GM23338 (cell line): ENCODE data around the gene KYAT1. TPM values are rescaled to one million over a fixed set of nuclear protein-coding genes. Genes with fewer than 3 reads are reported as not detected.
A peak's percentile ranks its signal among the peaks of the same experiment; 100 is the strongest.

Source experiments
- ATAC-seq: fragments of 200-7000 bp; cut with Tn5 transposase; 3 replicates; pipeline ENCODE4 v1.9.1; 2020
- DNase-seq: peaks from one replicate; pipeline ENCODE4 v3.0.0-alpha.2; 2015; ENCODE audit warnings: low spot score
- H2AFZ ChIP-seq: fragments of 200-600 bp; sonication (generic); 2 replicates; pipeline ENCODE4 v1.8.0; 2016; ENCODE audit warnings: antibody characterized with exemption, mild to moderate bottlenecking, moderate library complexity
- H3F3A ChIP-seq: fragments of 200-600 bp; sonication (generic); replicated peaks from 2 replicates; pipeline ENCODE4 v1.8.0; 2017; ENCODE audit warnings: antibody characterized with exemption, mixed run types, low read depth
- H3K27ac ChIP-seq: fragments of 200-600 bp; sonication (generic); 2 replicates; pipeline ENCODE4 v1.6.1; 2016; ENCODE audit warnings: low read depth
- H3K27me3 ChIP-seq: fragments of 200-600 bp; sonication (generic); 2 replicates; pipeline ENCODE4 v1.8.0; 2016; ENCODE audit warnings: mild to moderate bottlenecking, mixed run types, moderate library complexity; ENCODE audit not compliant: insufficient read depth
- H3K36me3 ChIP-seq: fragments of 200-600 bp; sonication (generic); 2 replicates; pipeline ENCODE4 v1.8.0; 2016; ENCODE audit warnings: mild to moderate bottlenecking; ENCODE audit not compliant: insufficient read depth
- H3K4me1 ChIP-seq: fragments of 200-600 bp; sonication (generic); 2 replicates; pipeline ENCODE4 v1.8.0; 2016; ENCODE audit warnings: mild to moderate bottlenecking, moderate library complexity; ENCODE audit not compliant: insufficient read depth
- H3K4me2 ChIP-seq: fragments of 200-600 bp; sonication (generic); 2 replicates; pipeline ENCODE4 v1.7.1; 2017; ENCODE audit warnings: mixed run types
- H3K4me3 ChIP-seq: fragments of 200-600 bp; sonication (generic); 2 replicates; pipeline ENCODE4 v1.6.1; 2016; ENCODE audit warnings: mixed run types
- H3K79me2 ChIP-seq: fragments of 200-600 bp; sonication (generic); replicated peaks from 2 replicates; pipeline ENCODE4 v1.8.0; 2017; ENCODE audit warnings: mild to moderate bottlenecking; ENCODE audit not compliant: insufficient read depth
- H3K9me2 ChIP-seq: fragments of 200-600 bp; sonication (generic); 2 replicates; pipeline ENCODE4 v1.8.0; 2017; ENCODE audit not compliant: insufficient read depth
- H4K20me1 ChIP-seq: fragments of 200-600 bp; sonication (generic); replicated peaks from 2 replicates; pipeline ENCODE4 v1.8.0; 2017; ENCODE audit warnings: mild to moderate bottlenecking; ENCODE audit not compliant: insufficient read depth
- H3K27ac Mint-ChIP-seq: 2 replicates; pipeline ENCODE4 v1.8.0; 2020; ENCODE audit warnings: inconsistent platforms, mild to moderate bottlenecking, moderate library complexity, mixed read lengths
- H3K27me3 Mint-ChIP-seq: 3 replicates; pipeline ENCODE4 v1.8.0; 2022; ENCODE audit warnings: low read depth, mild to moderate bottlenecking, moderate library complexity, mixed read lengths, inconsistent platforms; ENCODE audit not compliant: insufficient read depth, poor library complexity
- H3K36me3 Mint-ChIP-seq: 3 replicates; pipeline ENCODE4 v1.8.0; 2021; ENCODE audit warnings: low read depth, mild to moderate bottlenecking, inconsistent platforms, moderate library complexity, mixed read lengths
- H3K4me1 Mint-ChIP-seq: 3 replicates; pipeline ENCODE4 v1.8.0; 2020; ENCODE audit warnings: mild to moderate bottlenecking, inconsistent platforms, mixed read lengths
- H3K4me3 Mint-ChIP-seq: 3 replicates; pipeline ENCODE4 v1.8.0; 2021; ENCODE audit warnings: moderate library complexity, mild to moderate bottlenecking, inconsistent platforms, mixed read lengths
- H3K9me3 Mint-ChIP-seq: 3 replicates; pipeline ENCODE4 v1.8.0; 2020; ENCODE audit warnings: moderate library complexity, mild to moderate bottlenecking, inconsistent platforms, mixed read lengths
- CREB1 ChIP-seq: fragments of 250-450 bp; sonication (Bioruptor Pico); IDR thresholded peaks from 2 replicates; pipeline ENCODE4 v1.5.0; 2020; ENCODE audit warnings: low read depth, mild to moderate bottlenecking, moderate library complexity
- EZH2 ChIP-seq: fragments of 200-600 bp; sonication (generic); IDR thresholded peaks from one replicate; pipeline ENCODE4 v1.8.0; 2017; ENCODE audit warnings: antibody characterized with exemption, mild to moderate bottlenecking, low read depth; ENCODE audit not compliant: unreplicated experiment
- EZH2phosphoT487 ChIP-seq: fragments of 200-600 bp; sonication (generic); IDR thresholded peaks from one replicate; pipeline ENCODE4 v1.8.1; 2018; ENCODE audit warnings: antibody characterized with exemption; ENCODE audit not compliant: unreplicated experiment
- NANOG ChIP-seq: IDR thresholded peaks from 2 replicates; pipeline ENCODE4 v1.6.1; 2016; ENCODE audit warnings: antibody characterized with exemption, borderline replicate concordance
- POLR2AphosphoS5 ChIP-seq: IDR thresholded peaks from 2 replicates; pipeline ENCODE4 v1.6.1; 2016; ENCODE audit warnings: antibody characterized with exemption, low read depth
- ZNF114 ChIP-seq: fragments of 250-450 bp; sonication (Bioruptor Pico); IDR thresholded peaks from 2 replicates; pipeline ENCODE4 v1.5.0; 2020; ENCODE audit warnings: mild to moderate bottlenecking, moderate library complexity
- ZNF331 ChIP-seq: fragments of 250-450 bp; sonication (Bioruptor Pico); IDR thresholded peaks from 2 replicates; pipeline ENCODE4 v1.5.0; 2020; ENCODE audit warnings: low read depth, mild to moderate bottlenecking, moderate library complexity
- polyA plus RNA-seq: library from polyadenylated mRNA; unstranded; fragments of >200 nt; fragmentation: Nextera tagmentation; extraction: Ambion mirVana; gene quantifications from 2 replicates; pipeline ENCODE4 v1.2.1, GENCODE V29; 2016
- total RNA-seq: library from RNA; depleted of rRNA; stranded (reverse); fragments of >200 nt; shearing (Covaris generic); gene quantifications from 2 replicates; pipeline ENCODE4 v1.2.3, GENCODE V29; 2014
- TF ChIP-seq, protein P1 (sequence below): fragments of 250-450 bp; sonication (Bioruptor Pico); IDR thresholded peaks from 2 replicates; pipeline ENCODE4 v1.5.0; 2020; ENCODE audit warnings: mild to moderate bottlenecking, moderate library complexity
- TF ChIP-seq, protein P2 (sequence below), 2 experiments: fragments of 200-600 bp in 1 of 2; sonication (generic) in 1 of 2; conservative IDR thresholded peaks; 2 replicates each; pipeline versions ENCODE4 v1.5.1 to v1.6.1; 2016 to 2017; ENCODE audit warnings: antibody characterized with exemption in 2 of 2, low read depth in 2 of 2, mild to moderate bottlenecking in 2 of 2, moderate library complexity in 1 of 2
- TF ChIP-seq, protein P3 (sequence below): IDR thresholded peaks from one replicate; pipeline ENCODE4 v1.6.1; 2018; ENCODE audit warnings: antibody characterized with exemption; ENCODE audit not compliant: unreplicated experiment
- TF ChIP-seq, protein P4 (sequence below): IDR thresholded peaks from 2 replicates; pipeline ENCODE4 v1.6.1; 2016; ENCODE audit warnings: antibody characterized with exemption

The KYAT1 gene
- total and polyA plus RNA-seq, 2 experiments from 2014 or later: 26.1 to 34.0 TPM

DNA sequence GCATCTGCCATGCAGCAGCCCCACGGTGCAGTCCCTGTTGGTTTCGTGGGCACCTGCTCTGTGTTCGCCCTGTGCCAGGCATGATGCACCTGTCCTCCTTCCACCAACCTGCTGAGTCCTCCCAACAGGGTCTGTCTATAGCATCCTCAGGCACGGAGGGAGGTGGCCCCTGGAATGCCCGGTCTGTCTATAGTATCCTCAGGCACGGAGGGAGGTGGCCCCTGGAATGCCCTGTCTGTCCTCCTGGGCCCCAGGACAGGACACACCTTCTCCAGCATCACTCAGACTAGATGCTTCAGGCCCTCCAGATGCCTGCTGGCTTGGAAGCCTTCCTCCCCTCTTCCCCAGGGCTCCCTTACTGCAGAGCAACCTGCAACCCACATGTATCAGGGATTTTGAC, 29.2 kb upstream of the KYAT1 start:
- Histone ChIP-seq H4K20me1 (peaks cover 16% of the 10 kb centered on the region; the same call in 1 of the 2 replicates), H3K36me3 (peaks cover 5% of the 10 kb centered on the region; the same call in 1 of the 2 replicates), H3K4me1 (peaks cover 13% of the 10 kb centered on the region), H3F3A (no peaks in the 10 kb centered on the region), H3K4me2 (peak overlapping the region; percentile 64; the same call in 1 of the 2 replicates), H3K79me2 (peaks cover 31% of the 10 kb centered on the region), H3K27me3 (no peaks in the 10 kb centered on the region), H3K4me3 (no peak overlapping the region), H3K27ac (peak overlapping the region; percentile 94; the same call in 1 of the 2 replicates), H3K9me2 (no peaks in the 10 kb centered on the region), H2AFZ (no peak overlapping the region)
- Mint-ChIP-seq H3K4me3 (no peak overlapping the region), H3K4me1 (peaks cover 32% of the 10 kb centered on the region), H3K27me3 (peaks cover 6% of the 10 kb centered on the region), H3K36me3 (peaks cover 67% of the 10 kb centered on the region), H3K9me3 (no peaks in the 10 kb centered on the region), H3K27ac (0 out of 2 replicates have a peak overlapping the region, but pooled peaks have one; percentile 95)
- DNase-seq (no peak), ATAC-seq (no peak)
- no peak for TF ChIP-seq CREB1 (CRISPR knock-in tag)
- TF ChIP-seq NANOG: no peak
- no peak for TF ChIP-seq ZNF114 (CRISPR knock-in tag)
- no peak for TF ChIP-seq ZNF331 (CRISPR knock-in tag)
- no peak for TF ChIP-seq POLR2AphosphoS5
- TF ChIP-seq, protein P1, sequence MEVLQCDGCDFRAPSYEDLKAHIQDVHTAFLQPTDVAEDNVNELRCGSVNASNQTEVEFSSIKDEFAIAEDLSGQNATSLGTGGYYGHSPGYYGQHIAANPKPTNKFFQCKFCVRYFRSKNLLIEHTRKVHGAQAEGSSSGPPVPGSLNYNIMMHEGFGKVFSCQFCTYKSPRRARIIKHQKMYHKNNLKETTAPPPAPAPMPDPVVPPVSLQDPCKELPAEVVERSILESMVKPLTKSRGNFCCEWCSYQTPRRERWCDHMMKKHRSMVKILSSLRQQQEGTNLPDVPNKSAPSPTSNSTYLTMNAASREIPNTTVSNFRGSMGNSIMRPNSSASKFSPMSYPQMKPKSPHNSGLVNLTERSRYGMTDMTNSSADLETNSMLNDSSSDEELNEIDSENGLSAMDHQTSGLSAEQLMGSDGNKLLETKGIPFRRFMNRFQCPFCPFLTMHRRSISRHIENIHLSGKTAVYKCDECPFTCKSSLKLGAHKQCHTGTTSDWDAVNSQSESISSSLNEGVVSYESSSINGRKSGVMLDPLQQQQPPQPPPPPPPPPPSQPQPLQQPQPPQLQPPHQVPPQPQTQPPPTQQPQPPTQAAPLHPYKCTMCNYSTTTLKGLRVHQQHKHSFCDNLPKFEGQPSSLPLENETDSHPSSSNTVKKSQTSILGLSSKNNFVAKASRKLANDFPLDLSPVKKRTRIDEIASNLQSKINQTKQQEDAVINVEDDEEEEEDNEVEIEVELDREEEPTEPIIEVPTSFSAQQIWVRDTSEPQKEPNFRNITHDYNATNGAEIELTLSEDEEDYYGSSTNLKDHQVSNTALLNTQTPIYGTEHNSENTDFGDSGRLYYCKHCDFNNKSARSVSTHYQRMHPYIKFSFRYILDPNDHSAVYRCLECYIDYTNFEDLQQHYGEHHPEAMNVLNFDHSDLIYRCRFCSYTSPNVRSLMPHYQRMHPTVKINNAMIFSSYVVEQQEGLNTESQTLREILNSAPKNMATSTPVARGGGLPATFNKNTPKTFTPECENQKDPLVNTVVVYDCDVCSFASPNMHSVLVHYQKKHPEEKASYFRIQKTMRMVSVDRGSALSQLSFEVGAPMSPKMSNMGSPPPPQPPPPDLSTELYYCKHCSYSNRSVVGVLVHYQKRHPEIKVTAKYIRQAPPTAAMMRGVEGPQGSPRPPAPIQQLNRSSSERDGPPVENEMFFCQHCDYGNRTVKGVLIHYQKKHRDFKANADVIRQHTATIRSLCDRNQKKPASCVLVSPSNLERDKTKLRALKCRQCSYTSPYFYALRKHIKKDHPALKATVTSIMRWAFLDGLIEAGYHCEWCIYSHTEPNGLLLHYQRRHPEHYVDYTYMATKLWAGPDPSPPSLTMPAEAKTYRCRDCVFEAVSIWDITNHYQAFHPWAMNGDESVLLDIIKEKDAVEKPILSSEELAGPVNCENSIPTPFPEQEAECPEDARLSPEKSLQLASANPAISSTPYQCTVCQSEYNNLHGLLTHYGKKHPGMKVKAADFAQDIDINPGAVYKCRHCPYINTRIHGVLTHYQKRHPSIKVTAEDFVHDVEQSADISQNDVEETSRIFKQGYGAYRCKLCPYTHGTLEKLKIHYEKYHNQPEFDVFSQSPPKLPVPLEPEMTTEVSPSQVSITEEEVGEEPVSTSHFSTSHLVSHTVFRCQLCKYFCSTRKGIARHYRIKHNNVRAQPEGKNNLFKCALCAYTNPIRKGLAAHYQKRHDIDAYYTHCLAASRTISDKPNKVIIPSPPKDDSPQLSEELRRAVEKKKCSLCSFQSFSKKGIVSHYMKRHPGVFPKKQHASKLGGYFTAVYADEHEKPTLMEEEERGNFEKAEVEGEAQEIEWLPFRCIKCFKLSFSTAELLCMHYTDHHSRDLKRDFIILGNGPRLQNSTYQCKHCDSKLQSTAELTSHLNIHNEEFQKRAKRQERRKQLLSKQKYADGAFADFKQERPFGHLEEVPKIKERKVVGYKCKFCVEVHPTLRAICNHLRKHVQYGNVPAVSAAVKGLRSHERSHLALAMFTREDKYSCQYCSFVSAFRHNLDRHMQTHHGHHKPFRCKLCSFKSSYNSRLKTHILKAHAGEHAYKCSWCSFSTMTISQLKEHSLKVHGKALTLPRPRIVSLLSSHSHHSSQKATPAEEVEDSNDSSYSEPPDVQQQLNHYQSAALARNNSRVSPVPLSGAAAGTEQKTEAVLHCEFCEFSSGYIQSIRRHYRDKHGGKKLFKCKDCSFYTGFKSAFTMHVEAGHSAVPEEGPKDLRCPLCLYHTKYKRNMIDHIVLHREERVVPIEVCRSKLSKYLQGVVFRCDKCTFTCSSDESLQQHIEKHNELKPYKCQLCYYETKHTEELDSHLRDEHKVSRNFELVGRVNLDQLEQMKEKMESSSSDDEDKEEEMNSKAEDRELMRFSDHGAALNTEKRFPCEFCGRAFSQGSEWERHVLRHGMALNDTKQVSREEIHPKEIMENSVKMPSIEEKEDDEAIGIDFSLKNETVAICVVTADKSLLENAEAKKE (CRISPR knock-in tag): no peak
- no peak for TF ChIP-seq EZH2
- no peak for TF ChIP-seq EZH2phosphoT487
- TF ChIP-seq, protein P2, sequence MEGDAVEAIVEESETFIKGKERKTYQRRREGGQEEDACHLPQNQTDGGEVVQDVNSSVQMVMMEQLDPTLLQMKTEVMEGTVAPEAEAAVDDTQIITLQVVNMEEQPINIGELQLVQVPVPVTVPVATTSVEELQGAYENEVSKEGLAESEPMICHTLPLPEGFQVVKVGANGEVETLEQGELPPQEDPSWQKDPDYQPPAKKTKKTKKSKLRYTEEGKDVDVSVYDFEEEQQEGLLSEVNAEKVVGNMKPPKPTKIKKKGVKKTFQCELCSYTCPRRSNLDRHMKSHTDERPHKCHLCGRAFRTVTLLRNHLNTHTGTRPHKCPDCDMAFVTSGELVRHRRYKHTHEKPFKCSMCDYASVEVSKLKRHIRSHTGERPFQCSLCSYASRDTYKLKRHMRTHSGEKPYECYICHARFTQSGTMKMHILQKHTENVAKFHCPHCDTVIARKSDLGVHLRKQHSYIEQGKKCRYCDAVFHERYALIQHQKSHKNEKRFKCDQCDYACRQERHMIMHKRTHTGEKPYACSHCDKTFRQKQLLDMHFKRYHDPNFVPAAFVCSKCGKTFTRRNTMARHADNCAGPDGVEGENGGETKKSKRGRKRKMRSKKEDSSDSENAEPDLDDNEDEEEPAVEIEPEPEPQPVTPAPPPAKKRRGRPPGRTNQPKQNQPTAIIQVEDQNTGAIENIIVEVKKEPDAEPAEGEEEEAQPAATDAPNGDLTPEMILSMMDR (conservative IDR thresholded peaks at IDR 0.05; ENCODE audit: low read depth in 2 of 2): no peak
- TF ChIP-seq, protein P3, sequence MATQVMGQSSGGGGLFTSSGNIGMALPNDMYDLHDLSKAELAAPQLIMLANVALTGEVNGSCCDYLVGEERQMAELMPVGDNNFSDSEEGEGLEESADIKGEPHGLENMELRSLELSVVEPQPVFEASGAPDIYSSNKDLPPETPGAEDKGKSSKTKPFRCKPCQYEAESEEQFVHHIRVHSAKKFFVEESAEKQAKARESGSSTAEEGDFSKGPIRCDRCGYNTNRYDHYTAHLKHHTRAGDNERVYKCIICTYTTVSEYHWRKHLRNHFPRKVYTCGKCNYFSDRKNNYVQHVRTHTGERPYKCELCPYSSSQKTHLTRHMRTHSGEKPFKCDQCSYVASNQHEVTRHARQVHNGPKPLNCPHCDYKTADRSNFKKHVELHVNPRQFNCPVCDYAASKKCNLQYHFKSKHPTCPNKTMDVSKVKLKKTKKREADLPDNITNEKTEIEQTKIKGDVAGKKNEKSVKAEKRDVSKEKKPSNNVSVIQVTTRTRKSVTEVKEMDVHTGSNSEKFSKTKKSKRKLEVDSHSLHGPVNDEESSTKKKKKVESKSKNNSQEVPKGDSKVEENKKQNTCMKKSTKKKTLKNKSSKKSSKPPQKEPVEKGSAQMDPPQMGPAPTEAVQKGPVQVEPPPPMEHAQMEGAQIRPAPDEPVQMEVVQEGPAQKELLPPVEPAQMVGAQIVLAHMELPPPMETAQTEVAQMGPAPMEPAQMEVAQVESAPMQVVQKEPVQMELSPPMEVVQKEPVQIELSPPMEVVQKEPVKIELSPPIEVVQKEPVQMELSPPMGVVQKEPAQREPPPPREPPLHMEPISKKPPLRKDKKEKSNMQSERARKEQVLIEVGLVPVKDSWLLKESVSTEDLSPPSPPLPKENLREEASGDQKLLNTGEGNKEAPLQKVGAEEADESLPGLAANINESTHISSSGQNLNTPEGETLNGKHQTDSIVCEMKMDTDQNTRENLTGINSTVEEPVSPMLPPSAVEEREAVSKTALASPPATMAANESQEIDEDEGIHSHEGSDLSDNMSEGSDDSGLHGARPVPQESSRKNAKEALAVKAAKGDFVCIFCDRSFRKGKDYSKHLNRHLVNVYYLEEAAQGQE: no peak
- TF ChIP-seq, protein P4, sequence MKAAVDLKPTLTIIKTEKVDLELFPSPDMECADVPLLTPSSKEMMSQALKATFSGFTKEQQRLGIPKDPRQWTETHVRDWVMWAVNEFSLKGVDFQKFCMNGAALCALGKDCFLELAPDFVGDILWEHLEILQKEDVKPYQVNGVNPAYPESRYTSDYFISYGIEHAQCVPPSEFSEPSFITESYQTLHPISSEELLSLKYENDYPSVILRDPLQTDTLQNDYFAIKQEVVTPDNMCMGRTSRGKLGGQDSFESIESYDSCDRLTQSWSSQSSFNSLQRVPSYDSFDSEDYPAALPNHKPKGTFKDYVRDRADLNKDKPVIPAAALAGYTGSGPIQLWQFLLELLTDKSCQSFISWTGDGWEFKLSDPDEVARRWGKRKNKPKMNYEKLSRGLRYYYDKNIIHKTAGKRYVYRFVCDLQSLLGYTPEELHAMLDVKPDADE: no peak
